GM12865 (cell line): Measurements from ENCODE around the gene C19orf38.

Experiments used
- DNase-seq: peaks from one replicate; pipeline ENCODE4 v3.0.0; 2010; ENCODE audit warnings: low read depth
- H3K4me3 ChIP-seq: 2 replicates; pipeline ENCODE4 v1.5.1; 2011; ENCODE audit warnings: mild to moderate bottlenecking, low read depth, low read length, control low read depth
- CTCF ChIP-seq: IDR thresholded peaks from 2 replicates; pipeline ENCODE4 v1.5.1; 2011; ENCODE audit warnings: low read length, control low read depth, low read depth, inconsistent platforms; ENCODE audit not compliant: insufficient read depth; ENCODE audit errors: missing control alignments

Gene C19orf38

GRCh38 chr19:10830931-10831779 lies 17.1 kb upstream of the C19orf38 start:
- TF ChIP-seq CTCF, result no peak
- no peak overlapping the region for H3K4me3 ChIP-seq
- DNase-seq, result no peak

- H3K4me3 ChIP-seq, result no peak overlapping the region
- DNase-seq, result no peak
- no peak for TF ChIP-seq CTCF
These were observed 16.0 kb upstream of the C19orf38 start for GRCh38 chr19:10831987-10832938.

GRCh38 chr19:10832939-10833296 lies 15.3 kb upstream of the C19orf38 start:
- no peak overlapping the region for H3K4me3 ChIP-seq
- DNase-seq, result no peak
- no peak for TF ChIP-seq CTCF

- no peak for DNase-seq
- TF ChIP-seq CTCF, result no peak
- peak overlapping the region; percentile 35 for H3K4me3 ChIP-seq
These were observed 13.0 kb upstream of the C19orf38 start for GRCh38 chr19:10835089-10835753.

- peak; percentile 100 for DNase-seq
- no peak for TF ChIP-seq CTCF
- peak within 1 kb of the TSS; percentile 80 for H3K4me3 ChIP-seq
These were observed 12.3 kb upstream of the C19orf38 start, which contains the start of gene TMED1 for GRCh38 chr19:10835754-10836478. Gene TMED1 (minus strand): TSS chr19:10836212. CDS start chr19:10836191, 21 bp downstream.
